Stimulated activated CD4-positive, alpha-beta T cell treated with anti-CD3 and anti-CD28 coated beads, TNF-alpha, amount 100 ng/mL, for 48 hours (primary cell): ENCODE data around the gene FRYL.
"Not testable (repeated sequence)": the region's sequence is repeated elsewhere in the genome, so short reads cannot be mapped to it uniquely, and the experiment has no call there.

Experiments used
- DNase-seq, 3 donors: peaks; one replicate each; pipeline ENCODE4 v3.0.0-alpha.2; 2020; ENCODE audit warnings: low read depth in 3 of 3

The FRYL gene

DNA sequence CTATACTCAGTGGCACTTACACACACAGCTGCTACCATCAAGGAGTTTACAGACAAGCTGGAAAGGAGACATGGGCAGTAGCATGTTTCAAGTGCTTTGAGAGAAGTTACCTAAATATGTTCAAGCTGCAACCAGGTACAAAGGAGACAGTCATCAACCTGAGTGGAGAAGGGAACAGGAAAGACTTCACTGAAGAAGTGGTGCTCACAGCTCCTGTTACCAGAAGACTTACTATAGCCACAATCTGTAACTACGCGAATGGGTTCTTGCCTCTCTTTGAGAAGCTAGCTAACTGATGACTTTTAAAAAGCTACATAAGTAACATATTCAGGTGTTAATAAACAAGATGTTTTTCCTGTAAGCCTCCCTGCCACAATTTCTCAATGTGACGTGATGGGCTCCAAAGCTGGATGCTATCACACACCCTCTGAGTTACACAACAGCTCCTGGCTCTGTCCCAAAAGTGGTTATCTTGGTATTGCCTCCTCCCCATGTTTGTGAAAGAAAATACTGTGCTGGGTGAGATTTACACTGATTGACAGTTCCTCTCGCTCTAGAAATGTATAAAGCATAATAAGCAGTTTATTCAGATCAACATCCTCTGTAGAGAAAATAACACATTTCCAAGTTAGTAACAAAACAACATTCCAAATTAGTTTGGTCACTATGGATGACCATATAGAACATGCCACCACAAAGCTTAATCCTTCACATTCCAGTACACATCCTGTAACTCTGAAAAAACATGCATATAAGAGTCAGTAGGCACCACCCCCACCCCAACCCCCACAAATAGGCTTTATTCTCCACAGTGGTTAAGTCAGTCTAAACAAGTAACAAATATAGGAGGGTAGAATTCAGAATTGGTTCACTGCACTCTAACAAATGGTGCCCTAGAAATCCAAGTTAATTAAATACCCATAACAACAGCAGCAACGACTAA lies 81.8 kb downstream of the FRYL start:
- no peak for DNase-seq

DNA sequence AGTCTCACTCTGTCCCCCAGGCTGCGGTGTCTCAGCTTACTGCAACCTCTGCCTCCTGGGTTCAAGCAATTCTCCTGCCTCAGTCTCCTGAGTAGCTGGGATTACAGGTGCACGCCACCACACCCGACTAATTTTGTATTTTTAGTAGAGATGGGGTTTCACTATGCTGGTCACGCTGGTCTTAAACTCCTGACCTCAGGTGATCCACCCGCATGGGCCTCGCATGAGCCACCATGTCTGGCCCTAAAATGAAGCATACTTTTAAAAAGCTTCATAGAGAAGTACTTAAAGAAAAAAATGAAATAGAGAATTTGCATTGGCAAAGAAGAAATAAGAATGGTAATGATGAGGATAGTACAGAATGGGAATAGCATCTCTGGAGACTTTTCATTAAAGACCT lies 82.6 kb downstream of the FRYL start:
- DNase-seq = not testable (repeated sequence)

DNA sequence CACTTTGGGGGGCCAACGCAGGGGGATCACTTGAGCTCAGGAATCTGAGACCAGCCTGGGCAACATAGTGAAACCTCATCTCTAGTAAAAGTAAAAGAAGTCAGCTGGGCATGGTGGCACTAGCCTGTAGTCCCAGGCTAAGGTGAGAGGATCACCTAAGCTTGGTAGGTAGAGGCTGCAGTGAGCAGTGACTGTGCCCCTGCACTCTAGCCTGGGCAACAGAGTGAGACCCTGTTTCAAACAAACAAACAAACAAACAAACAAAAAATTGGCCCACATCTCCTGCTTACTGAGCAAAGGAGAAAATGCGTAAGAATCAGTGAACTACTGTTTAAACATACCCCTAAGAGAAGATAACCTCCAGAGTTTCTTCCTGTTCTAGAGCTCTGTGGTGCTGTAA lies 85.3 kb downstream of the FRYL start:
- no peak for DNase-seq

DNA sequence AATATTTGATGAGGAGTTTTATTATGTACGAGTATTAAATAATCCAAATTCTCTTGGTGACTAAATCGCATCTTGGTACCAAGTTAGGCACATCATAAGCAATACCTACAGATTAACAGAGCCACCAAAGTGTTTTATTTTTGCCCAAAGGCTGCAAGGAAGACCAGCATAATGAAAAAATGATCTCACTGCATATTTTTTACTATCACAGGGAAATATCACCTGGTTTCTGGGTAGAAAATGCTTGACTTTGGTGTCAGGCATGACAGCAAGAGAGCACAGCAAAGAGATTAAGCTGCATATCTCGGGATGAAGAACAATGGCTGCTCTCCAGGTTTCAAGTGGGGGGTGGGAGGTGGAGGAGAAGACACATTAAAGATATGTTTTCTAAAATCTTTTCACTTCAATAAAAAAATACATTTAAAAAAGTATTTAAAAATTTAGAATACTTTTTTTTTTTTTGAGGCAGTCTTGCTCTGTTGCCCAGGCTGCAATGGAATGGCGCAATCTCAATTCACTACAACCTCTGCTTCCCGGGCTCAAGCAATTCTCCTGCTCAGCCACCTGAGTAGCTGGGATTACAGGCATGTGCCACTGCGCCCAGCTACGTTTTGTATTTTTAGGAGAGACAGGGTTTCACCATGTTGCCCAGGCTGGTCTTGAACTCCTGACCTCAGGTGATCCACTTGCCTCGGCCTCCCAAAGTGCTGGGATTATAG lies 86.1 kb downstream of the FRYL start:
- no peak for DNase-seq

DNA sequence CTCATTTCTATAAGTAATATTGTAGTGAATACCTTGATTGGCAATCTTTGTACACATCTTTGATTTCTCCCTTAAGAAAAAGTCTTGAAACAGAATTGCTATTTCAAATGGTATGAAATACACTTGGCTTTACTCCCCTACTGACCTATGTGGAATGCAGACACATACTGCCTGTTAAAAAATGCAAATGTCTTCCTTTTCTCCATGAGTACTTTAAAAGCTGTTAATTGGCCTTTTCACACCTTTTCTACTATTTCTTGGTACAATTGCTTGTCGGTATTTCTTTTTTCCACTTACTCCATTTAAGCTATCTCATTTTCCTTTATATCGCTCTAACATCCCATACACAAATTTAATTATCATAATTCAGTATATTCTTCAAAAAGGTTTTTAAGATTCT lies 87.2 kb downstream of the FRYL start:
- DNase-seq = no peak

DNA sequence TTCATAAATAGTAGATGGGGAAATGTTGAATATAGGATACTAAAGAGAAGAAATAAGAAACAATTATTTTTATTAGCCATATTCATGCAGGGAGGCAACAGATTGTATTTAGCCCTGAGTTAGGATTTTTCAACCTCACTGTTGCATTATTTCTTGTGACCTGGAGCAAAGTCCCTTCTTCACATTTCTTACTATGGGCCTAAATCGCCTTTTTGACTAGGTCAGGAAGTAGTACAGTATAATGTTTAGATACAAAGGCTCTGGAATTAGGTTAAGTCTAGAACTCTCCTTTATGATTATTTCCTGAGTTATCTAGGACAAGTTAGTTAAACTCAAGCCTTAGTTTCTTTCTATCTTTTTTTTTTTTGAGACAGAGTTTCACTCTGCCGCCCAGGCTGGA lies 88.0 kb downstream of the FRYL start:
- no peak for DNase-seq

DNA sequence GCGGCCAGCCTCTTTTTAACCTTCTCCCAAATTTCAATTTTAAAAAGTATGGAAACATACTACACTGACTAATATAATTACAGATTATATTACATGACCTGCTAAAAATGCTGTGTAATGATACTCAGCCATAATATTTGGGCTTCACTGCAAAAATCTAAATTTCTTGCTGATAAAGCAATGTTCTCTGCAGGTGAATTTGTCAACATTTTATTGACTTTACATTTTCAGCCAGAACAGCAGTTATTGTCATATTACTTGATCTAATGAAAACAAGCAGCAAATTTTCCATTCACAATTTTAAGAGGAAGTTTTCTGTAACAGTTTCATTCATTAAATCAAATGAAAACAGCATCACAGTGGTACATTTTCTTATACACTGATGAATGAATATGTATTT lies 91.1 kb downstream of the FRYL start:
- no peak for DNase-seq

DNA sequence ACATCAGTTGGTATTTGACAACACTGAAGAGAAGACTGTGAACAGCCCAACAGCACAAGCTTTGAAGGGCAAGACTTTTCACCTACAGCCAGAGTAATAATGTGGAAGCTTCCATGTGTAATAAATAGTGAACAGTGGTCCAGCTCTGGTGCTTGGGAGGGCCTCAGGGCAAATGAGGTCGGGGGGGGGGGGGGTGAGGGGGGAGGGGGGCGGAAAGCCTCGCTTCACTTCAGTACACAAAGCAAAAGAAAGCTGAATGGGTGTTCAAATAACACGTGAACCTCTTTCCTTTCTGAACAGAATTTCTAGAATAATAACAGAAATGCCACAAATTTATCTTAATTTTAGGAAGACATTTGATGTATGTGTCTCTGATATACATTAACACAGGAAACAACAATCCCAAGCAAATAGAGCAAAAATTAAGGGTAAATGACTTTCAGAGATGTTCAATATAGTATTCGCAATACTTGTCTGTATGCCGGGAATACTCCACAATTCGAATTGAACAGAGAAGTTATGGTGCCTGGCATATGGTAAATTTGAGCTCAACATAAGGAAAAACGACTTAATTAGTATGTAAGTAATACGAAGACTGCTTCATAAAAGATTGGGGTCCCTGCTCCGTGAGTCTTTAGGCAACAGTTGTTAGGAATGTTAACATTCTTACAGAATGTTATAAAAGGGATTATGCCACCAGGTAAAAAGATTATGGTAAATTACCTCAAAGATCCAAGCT lies 92.6 kb downstream of the FRYL start:
- no peak for DNase-seq

DNA sequence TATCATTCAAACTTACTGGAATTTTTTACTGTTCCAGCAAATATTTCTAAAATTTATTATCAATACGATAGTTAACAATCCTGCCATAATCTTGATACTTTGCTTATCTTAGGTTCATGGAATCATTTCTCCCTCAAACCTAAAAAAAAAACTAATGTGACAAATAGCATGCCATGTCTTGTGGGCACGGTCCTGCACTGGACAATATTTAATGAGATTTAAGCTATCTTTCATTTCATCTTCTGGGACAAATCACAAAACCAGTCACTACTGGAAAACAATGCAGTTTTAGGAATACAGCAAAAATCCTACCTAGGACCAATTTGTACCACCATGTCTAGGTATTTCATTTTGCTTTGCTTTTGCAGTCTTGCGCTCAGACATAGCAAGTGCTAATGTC lies 93.7 kb downstream of the FRYL start:
- no peak for DNase-seq

DNA sequence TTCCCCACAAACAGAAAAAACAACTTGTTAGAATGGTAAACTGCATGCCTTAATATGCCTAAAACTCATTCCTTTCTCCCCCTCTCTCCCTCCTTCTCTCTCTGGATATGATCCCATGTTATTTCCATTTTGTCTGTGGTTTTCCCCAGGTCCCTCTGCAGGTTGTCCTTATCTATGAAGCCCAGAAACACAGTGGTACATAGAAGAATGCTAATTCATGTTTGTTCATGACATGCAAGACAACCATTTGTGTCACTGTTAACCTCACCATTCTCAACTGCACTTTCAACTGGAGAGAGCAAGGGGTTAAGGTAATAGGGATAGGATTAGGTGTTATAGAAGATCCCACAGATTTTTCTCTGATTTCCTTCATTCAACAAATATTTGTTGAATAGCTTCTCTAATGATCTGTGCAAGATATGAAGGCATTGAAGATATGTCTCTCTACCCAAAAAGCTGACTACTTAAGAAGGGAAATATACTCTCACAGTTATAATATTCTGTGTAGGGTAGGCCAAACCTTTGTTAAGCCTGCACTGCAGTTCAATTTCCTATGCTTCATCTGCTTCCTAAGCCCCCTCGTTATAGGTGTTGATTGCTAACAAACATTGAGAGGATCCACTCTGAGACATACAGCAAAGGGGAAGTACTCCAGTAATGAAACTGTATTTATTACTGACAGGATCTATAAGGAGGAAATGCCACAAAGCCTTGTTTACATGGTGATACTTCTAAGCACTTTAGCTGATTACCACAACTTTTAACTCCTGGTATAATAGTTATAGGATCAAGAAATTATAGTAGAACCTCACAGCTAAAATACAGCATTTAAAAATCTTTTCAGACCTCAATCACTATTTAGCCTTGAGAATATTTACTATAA lies 96.1 kb downstream of the FRYL start:
- DNase-seq = no peak

DNA sequence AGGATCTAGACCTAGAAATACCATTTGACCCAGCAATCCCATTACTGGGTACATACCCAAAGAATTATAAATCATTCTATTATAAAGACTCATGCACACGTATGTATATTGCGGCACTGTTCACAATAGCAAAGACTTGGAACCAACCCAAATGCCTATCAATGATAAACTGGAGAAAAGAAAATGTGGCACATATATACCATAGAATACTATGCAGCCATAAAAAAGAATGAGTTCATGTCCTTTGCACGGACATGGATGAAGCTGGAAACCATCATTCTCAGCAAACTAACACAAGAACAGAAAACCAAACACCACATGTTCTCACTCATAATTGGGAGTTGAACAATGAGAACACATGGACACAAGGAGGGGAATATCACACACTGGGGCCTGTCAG lies 97.2 kb downstream of the FRYL start:
- DNase-seq = not testable (repeated sequence)

DNA sequence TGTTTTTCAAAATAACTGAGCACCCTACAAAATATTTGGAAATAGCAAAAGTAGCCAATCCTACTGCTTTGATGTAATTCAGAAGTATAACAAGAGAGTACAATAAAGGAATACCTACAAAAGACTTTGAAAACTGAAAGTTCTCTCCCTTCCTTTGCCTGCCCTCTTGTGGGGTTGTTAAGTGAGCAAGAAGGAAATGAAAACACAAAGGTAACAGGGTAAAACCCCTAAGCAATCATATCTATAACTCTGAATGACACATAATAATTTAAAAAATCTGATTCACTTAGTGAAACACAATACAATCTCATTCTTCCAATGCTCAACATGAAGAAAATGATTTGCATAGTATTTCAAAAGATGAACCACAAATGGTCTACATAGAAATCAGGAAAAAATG lies 98.2 kb downstream of the FRYL start:
- DNase-seq = no peak

DNA sequence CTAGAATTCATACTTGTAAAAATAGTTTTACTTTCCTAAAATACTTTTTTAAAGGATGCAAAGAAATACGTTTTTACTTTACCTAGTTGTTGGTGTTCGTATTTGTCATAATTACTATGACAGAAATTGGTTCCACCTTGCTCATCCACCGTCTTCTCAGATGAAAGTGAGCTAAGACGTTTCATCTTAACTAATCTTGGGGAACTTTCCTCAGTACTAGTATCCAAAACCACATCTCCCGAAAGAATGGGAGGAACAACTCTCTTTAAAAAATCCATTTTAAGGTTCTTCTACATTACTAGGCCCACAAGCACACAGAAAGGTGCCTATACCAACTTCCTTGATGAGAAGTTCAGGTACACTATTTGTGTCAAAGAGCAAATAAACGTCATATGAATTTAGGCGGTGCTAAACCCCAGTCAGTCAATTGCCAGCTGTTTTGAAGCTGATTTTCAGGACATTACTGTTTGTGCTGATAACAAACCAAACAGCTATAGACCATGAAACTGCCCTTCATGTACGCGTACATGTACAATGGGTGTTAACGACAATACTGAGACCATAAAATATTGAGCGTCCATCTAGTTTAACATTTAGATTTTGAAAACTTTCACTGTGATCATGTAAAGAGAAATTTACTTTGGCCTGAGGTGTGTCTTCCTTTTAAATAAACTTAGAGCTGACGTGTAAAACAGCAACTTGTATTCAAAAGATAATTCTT lies 99.1 kb downstream of the FRYL start:
- DNase-seq = no peak

DNA sequence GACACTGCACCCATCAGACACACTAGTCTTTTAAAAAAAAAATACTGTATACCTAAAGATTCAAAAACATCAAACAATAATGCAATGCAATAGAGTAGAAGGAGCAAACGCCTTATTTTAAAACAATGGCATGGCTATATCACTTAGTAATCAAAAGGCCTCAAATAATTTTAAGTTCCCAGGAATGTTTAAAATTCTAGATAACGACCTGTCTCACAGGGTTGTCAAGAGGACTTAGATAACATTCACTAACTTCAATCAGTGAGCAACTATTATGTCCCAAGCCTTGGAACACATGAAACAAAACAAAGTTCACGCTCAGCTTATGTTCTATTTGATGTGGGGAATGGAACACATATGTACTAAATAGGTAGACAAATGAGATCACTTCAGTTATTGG lies 106.5 kb downstream of the FRYL start:
- no peak for DNase-seq

DNA sequence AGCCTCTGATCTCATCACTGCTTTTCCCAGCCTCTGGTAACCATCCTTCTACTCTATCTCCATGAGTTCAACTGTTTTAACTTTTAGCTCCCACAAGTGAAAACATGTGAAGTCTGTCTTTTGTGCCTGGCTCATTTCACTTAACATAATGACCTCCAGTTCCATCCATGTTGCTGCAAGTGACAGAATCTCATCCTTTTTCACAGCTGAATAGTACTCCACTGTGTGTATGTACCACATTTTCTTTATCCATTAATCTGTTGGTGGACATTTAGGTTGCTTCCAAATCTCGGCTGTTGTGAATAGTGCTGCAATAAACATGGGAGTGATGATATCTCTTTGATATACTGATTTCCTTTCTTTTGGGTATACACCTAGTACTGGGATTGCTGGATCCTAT lies 109.5 kb downstream of the FRYL start:
- DNase-seq = no peak

DNA sequence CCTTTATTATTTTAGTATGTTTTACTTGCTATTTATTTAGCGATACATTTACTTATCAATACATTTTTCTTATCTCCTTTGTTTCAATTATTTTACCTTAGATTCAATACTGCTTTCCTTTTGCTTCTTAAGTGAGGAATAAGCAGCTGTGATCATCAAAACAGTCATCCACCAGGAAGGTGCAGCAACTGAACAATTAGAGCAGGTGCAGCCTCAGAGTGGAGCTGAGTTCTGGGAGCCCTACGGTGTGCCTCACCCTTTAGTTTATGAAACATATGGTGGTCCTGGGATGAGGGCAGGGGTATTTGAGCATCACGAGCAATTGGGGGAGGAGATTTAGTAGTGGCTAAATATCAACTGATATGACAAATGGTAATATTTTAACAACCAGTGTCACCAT lies 111.0 kb downstream of the FRYL start:
- no peak for DNase-seq

DNA sequence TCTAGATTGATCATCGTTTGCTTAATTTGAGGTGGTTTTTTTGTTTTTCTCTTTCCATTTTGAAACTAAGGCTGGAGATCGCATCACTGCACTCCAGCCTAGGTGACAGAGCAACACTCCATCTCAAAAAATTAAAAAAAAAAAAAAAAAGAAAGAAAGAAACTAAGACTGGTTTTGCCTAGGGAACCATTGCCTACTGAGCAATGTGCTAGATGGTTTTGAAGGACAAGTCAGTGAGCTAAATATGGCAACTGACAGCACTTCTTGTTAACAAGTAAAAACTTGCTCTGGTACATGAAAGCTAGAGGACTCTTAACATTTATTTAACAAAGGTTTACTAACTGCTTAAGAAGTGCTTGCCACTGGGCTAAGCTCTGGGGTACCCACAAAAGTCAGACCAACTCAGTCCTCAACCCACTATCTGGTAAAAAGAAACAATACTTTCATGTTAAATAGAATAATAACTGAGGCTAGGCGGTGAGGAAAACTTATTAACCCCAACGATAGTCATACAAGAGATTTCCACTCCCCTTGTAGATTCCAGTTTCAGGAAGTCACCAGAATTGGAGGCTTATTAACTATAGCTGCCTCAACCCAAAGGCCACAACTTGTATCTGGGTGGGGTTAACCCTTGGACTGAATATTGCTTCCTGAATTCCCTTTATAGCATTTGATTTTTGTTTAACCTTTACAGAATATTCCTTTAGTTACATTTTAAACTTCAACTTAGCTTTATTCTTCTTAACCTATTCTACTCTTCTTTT lies 111.6 kb downstream of the FRYL start:
- no peak for DNase-seq

DNA sequence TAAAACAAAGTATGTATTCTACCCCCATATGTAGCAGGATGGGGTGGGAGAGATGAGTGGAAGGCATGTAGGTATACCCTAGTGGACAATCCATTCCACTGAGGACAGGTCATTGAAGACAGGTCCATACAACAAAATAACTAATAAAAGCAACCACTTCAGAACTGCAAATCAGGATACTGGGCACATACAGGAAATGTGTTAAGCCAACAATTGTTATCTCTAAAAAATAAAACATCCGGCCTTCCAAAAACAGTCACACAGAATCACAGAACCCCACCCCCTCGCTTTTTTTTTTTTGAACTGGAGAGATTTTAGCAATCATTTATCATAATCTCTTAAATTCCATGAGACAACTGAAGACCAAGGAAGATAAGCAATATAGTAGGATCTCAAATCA lies 112.9 kb downstream of the FRYL start:
- DNase-seq = no peak

DNA sequence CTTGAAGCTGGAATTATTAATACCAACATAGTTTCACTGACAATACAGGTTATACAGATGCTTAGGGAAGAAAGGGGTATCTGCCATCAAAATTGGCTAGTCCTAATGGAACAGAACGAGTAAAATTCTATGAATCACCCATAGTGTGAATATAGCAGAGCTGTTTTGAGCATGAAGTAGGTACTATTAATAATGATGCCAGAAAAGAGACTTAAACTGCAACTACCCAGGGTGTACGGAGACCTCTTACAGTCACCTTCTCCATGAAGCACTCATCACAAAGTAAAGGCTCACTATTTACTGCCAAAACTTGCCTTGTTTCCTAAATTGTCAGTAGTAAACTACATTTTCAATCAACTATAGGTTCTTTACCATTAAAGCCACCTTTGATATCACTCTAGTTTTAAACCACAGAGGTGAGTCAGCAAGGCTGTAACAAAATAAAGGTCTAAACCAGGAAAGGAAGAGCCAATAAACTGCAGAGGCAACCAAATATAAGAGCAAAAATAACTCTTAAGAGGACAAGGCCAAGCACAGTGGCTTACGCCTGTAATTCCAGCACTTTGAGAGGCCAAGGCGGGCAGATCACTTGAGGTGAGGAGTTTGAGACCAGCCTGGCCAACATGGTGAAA lies 114.4 kb downstream of the FRYL start:
- DNase-seq = no peak

DNA sequence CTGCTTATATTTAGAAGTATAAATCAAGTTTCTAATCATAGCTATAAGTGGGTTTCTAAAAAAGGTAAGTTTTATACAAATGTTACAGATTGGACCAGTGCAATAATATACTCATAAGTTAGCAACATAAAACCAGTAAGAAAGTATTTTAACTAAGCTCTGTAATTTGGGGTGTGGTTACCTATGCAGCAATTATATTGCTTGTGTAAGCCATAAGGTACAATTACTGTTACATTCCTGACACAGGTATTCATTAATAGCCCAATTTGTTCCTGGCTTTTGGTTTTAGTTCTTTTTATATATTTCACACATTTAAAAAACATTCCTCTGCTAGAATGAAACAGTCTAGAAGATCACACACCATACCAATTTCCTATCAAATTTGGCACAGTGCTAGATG lies 115.1 kb downstream of the FRYL start:
- DNase-seq = no peak
